GM10248 (cell line): ENCODE data around the gene CNTLN.
A peak's percentile ranks its signal among the peaks of the same experiment; 100 is the strongest.

Source experiments
- CTCF ChIA-PET: fragments of 300-600 bp; sonication (Branson Sonifier 250); formaldehyde crosslinking; extraction: SDS; loops from one replicate; lab custom pipeline; 2021; ENCODE audit warnings: antibody characterized with exemption; lab: Yijun Ruan, JAX
- POLR2A ChIA-PET: fragments of 350-650 bp; sonication (Branson Sonifier 250); formaldehyde crosslinking; extraction: SDS; loops from one replicate; lab custom pipeline; 2020; ENCODE audit warnings: antibody characterized with exemption; lab: Yijun Ruan, JAX
- DNase-seq: peaks from one replicate; pipeline ENCODE4 v3.0.0; 2012; ENCODE audit errors: extremely low spot score
- CTCF ChIP-seq: IDR thresholded peaks from 2 replicates; pipeline ENCODE4 v1.5.1; 2012; ENCODE audit warnings: mild to moderate bottlenecking, low read depth; ENCODE audit errors: extremely low read depth, missing control alignments, control extremely low read depth

The CNTLN gene

GRCh38 chr9:17121264-17121663, 13.6 kb upstream of the CNTLN start:
- POLR2A ChIA-PET = no interaction called here
- TF ChIP-seq CTCF = no peak
- CTCF ChIA-PET = no interaction called here
- DNase-seq = no peak

GRCh38 chr9:17130291-17130690, 4.5 kb upstream of the CNTLN start:
- TF ChIP-seq CTCF = no peak
- CTCF ChIA-PET = no interaction called here
- DNase-seq = no peak
- POLR2A ChIA-PET = no interaction called here

- no peak for DNase-seq
- ChIA-PET CTCF (no interaction called here), POLR2A (no interaction called here)
- TF ChIP-seq CTCF = no peak
Observed at GRCh38 chr9:17130725-17131124, 4.1 kb upstream of the CNTLN start.

- ChIA-PET POLR2A (no interaction called here), CTCF (no interaction called here)
- DNase-seq = no peak
- TF ChIP-seq CTCF = no peak
Observed at GRCh38 chr9:17131494-17131893, 3.3 kb upstream of the CNTLN start.

GRCh38 chr9:17135295-17136160, 688 bp downstream of the CNTLN start:
- ChIA-PET CTCF (no interaction called here), POLR2A (no interaction called here)
- peak; percentile 40 for DNase-seq
- TF ChIP-seq CTCF = no peak

- ChIA-PET CTCF (no interaction called here), POLR2A (no interaction called here)
- TF ChIP-seq CTCF = no peak
- DNase-seq = no peak
Observed at GRCh38 chr9:17137566-17137965, 2.7 kb downstream of the CNTLN start.

GRCh38 chr9:17138503-17138902, 3.7 kb downstream of the CNTLN start:
- no peak for DNase-seq
- ChIA-PET CTCF (no interaction called here), POLR2A (no interaction called here)
- TF ChIP-seq CTCF = no peak
